Urothelium cell line (cell line): ENCODE results near the gene RBM44.
"Not testable (repeated sequence)": the region's sequence is repeated elsewhere in the genome, so short reads cannot be mapped to it uniquely, and the experiment has no call there.

Experiments used
- DNase-seq: peaks from one replicate; pipeline ENCODE4 v3.0.0; 2011; ENCODE audit warnings: low spot score, mixed read lengths
- FAIRE-seq: peaks from 2 replicates; lab custom pipeline; 2011; peaks lifted over from hg19 to GRCh38; lab: Jason Lieb, UNC

Gene RBM44

GRCh38 chr2:237774811-237775553, 23.6 kb upstream of the RBM44 start:
- DNase-seq: peak; percentile 69
- FAIRE-seq: peak; percentile 9

- FAIRE-seq: no peak
- DNase-seq: no peak
Observed at GRCh38 chr2:237779521-237779920, 19.1 kb upstream of the RBM44 start.

GRCh38 chr2:237782181-237782580, 16.4 kb upstream of the RBM44 start:
- FAIRE-seq: no peak
- no peak for DNase-seq

GRCh38 chr2:237783678-237784077, 14.9 kb upstream of the RBM44 start:
- DNase-seq, FAIRE-seq: not testable (repeated sequence)

- peak; percentile 59 for FAIRE-seq
- DNase-seq: no peak
Observed at GRCh38 chr2:237786936-237787335, 11.6 kb upstream of the RBM44 start.

GRCh38 chr2:237790353-237790752, 8.2 kb upstream of the RBM44 start:
- no peak for FAIRE-seq
- DNase-seq: no peak

DNA sequence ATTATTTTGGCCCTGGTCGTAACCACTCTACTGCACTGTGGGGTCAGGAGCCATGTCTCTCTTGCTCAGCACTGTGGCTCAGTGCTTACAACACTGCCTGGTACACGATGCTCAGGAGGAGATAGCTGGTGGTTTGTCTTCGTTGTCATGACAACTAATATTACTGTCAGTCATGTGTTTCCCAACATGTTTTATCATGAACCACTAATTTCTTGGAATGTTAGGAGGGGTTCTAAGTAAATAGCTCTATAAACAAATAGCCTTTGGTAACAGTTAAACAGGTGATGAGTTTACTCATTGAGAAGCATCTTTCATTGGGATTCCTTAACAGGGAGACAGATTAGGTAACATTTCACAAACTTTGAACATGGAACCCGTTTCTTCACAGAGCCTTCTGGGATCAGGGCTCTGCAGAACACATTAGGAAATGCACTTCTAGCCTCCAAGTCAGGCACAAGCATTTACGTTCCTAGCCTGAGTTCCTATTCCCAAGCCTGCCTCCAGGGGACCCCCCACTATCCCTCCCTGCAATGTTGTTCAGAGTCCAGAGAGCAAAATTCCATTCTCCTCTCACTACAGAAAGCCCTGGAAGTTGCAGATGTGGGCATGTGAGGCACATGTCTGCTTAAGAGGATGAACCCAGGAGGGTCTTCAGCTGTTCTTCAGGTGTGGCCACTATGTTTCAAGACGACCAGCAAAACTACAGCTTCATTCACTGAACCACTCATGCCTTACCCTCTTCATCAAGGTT, 6.4 kb upstream of the RBM44 start:
- DNase-seq: no peak
- FAIRE-seq: no peak

DNA sequence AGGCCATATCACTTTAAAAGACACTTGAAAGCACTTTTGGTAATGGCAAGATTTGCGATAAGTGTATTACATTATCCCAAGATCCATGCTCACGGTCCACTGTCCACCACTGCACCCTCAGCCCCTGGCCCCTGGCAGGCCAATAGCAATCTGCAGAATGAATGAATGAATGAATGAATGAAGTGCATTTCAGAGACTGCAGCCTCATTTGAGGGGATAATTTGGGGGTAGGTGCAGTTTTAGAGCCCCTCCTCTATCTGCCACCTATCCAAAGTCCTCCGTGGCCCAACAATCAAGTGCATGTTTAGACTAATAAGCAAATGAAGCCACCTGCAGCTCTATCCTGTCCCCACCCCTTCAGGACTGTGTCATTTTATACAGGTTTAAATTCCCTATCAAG, 1.3 kb upstream of the RBM44 start:
- DNase-seq (no peak), FAIRE-seq (no peak)

GRCh38 chr2:237799060-237799428, 465 bp downstream of the RBM44 start:
- DNase-seq (no peak), FAIRE-seq (no peak)

GRCh38 chr2:237801466-237801865, 2.9 kb downstream of the RBM44 start:
- no peak for FAIRE-seq
- DNase-seq: no peak

DNA sequence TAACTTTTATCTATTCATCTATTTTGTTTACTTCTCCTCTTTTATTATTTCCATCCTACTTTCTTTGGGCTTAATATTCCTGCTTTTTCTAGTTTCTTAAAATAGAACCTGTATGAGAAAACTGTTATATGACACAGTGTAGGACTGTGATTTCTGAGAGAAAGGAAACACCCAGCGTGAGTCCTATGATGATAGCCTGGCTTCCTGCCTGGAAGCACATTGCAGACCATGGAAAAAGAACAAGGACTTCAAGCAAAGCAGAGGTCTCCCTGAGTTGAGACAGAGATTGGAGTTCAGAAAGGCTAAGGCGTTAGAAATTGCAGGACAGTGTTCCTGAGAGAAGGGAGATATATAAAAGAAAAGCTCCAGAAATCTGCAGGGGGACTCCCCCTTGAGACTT, 7.8 kb downstream of the RBM44 start:
- FAIRE-seq: no peak

DNA sequence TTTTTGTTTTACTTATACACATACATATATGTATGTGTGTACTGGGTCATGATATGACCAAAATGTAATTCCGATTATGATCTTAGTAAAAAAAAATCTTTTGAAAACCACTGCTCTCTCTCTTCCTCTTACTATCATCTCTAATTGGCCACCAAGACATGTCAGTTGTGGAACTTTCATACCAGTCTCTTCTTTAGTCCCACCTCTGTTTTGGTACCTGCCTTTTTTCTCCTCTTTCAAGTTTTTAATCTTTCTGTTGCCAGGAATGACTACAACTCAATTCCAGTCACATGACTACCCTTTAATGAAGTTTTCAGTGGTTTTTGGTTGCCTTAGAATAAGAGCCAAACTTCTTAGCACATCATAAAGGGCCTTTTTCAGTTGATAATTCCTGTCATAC, 17.1 kb downstream of the RBM44 start:
- no peak for FAIRE-seq
- no peak for DNase-seq

More for the DNA sequence above, 7.8 kb downstream of the RBM44 start:
- DNase-seq: no peak

DNA sequence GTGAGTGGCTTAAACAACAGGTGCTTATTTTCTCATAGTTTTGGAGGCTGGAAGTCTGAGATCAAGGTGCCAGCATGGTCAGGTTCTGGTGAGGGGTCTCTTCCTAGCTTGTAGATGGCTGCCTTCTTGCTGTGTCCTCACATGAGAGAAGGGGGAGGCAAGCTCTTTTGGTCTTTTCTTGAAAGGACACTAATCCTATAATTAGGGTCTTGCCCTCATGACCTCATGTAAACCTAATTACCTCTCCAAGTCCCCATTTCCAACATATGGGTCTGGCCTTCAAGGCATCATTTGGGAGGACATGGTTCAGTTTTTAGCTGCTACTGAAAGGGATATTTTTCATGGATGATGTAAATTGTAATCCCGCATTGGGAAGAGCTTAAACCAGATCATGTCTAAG, 18.0 kb downstream of the RBM44 start:
- FAIRE-seq (no peak), DNase-seq (no peak)

DNA sequence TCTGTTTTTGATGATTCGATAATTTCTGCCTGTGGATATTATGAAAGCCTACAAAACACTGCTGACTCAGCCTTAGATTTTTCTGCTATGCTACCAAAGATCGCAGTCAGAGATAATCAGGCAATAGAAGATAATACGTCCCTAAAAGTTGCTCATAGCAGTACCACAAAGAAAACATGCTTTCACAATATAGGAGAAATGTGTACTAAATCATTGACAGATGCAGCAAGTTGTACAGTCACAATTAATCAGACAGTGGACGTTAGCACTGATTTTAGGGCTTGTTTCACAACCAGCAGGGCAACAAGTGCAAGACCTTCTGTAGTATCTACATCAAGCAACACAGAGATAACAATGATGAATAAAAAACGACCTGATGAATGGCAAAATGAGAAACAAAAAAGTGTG, 19.5 kb downstream of the RBM44 start:
- no peak for FAIRE-seq
- DNase-seq: no peak

GRCh38 chr2:237819231-237819630, 20.7 kb downstream of the RBM44 start:
- DNase-seq (no peak), FAIRE-seq (no peak)

DNA sequence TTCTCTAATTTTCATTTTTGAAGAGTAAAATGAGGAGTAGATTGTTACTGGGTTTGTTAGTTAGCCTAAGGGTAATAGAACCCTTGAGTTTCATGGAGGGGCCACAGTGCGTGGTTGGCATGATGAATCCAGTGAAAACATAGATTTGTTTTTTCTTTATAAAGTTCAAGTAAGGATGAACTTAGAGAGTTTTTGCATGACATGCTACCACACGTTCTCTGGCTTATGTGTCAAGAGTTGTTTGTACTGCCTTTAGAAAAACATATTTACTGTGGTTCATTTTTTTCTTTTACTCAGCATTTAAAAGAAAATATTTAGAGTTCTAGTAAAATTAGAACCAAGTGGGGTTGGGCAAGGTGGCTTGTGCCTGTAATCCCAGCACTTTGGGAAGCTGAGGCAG, 21.8 kb downstream of the RBM44 start:
- no peak for DNase-seq
- no peak for FAIRE-seq

- FAIRE-seq: no peak
- no peak for DNase-seq
Observed at GRCh38 chr2:237823544-237823943, 25.0 kb downstream of the RBM44 start.

DNA sequence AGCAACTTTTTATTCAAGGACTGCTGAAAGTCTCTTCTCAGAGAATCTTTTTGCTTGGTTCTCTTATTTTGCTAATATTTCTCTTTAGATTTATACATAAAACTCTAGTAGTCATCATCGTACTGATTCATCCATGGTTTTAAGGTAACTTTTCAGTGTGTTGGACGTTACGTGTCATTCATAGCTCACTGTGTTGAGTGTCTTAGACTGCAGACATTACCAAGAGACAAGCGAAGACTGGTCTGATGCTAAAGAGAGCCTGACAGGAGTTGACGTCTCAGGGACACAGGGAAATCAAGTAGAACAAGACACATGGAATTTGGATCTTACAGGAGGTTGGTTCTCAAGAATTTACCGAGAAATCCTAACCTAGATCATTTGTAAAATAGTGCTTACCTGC, 25.5 kb downstream of the RBM44 start:
- no peak for FAIRE-seq
- no peak for DNase-seq

- DNase-seq (no peak), FAIRE-seq (no peak)
Observed at GRCh38 chr2:237827421-237827987, 28.9 kb downstream of the RBM44 start.

- DNase-seq (no peak), FAIRE-seq (no peak)
Observed at GRCh38 chr2:237830522-237830921, 31.9 kb downstream of the RBM44 start.

- FAIRE-seq (no peak), DNase-seq (no peak)
Observed at GRCh38 chr2:237833546-237833945, 35.0 kb downstream of the RBM44 start.

DNA sequence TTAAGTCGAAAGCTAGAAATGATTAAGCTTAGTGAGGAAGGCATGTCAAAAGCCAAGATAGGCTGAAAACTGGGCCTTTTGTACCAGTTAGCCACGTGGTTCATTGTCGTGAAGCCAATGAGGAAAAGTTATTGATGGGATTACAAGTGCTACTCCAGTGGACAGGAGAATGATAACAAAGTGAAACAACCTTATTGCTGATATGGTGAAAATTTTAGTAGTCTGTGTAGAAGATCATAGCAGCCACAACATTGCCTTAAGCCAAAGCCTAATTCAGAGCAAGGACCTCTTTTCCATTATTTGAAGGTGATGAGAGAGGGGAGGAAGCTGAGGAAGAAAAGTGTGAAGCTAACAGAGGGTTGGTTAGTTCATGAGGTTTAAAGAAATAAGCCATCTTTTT, 36.8 kb downstream of the RBM44 start:
- DNase-seq (no peak), FAIRE-seq (no peak)
